GM12878 (cell line): Measurements from ENCODE around the gene BRSK2. TPM values are rescaled to one million over a fixed set of nuclear protein-coding genes. Genes with fewer than 3 reads are reported as not detected.

ENCODE experiments used
- ATAC-seq: fragments of 200-7000 bp; cut with Tn5 transposase; 3 replicates; pipeline ENCODE4 v1.9.1; 2020; ENCODE audit warnings: mild to moderate bottlenecking, moderate library complexity
- BruUV-seq: library from RNA; stranded (reverse); fragments of 400-500 nt; replicated peaks from 2 replicates; lab custom pipeline; 2021; lab: Mats Ljungman, UMichigan
- CTCF ChIA-PET: fragments of 300-600 bp; sonication (Branson Sonifier 250); formaldehyde crosslinking; extraction: SDS; loops from one replicate; lab custom pipeline; 2021; ENCODE audit warnings: inconsistent platforms; lab: Yijun Ruan, JAX
- POLR2A ChIA-PET: fragments of 350-600 bp; formaldehyde crosslinking; extraction: SDS; loops from one replicate; lab custom pipeline; 2021; ENCODE audit warnings: inconsistent platforms; lab: Charles Lee
- RAD21 ChIA-PET: fragments of 300-600 bp; sonication (Branson Sonifier 250); formaldehyde crosslinking; loops from one replicate; lab custom pipeline; 2023; ENCODE audit warnings: antibody characterized with exemption; ENCODE audit not compliant: unreplicated experiment; lab: Charles Lee
- SMC1A ChIA-PET: fragments of 300-600 bp; sonication (Branson Sonifier 250); formaldehyde crosslinking; loops from one replicate; lab custom pipeline; 2023; ENCODE audit not compliant: unreplicated experiment, uncharacterized antibody; lab: Charles Lee
- DNase-seq: peaks from one replicate; pipeline ENCODE4 v3.0.0-alpha.2; 2011; ENCODE audit warnings: low read depth, low spot score
- FAIRE-seq: peaks from 3 replicates; lab custom pipeline; 2011; peaks lifted over from hg19 to GRCh38; lab: Jason Lieb, UNC
- H2AFZ ChIP-seq: 2 replicates; pipeline ENCODE4 v1.6.0; 2011; ENCODE audit warnings: low read depth, low read length, control low read depth; ENCODE audit not compliant: control insufficient read depth
- H3K27ac ChIP-seq: 2 replicates; pipeline ENCODE4 v1.5.1; 2011; ENCODE audit warnings: control low read depth; ENCODE audit not compliant: control insufficient read depth, insufficient read depth
- H3K27me3 ChIP-seq, 2 experiments: replicated peaks in 1 of 2; 2 replicates each; pipeline versions ENCODE4 v1.6.0 to v1.6.1; 2011; ENCODE audit warnings: low read length in 1 of 2; ENCODE audit not compliant: control insufficient read depth in 2 of 2, insufficient read depth in 2 of 2
- H3K36me3 ChIP-seq, 2 experiments: 2 replicates each; pipeline ENCODE4 v1.5.1; 2011; ENCODE audit warnings: low read length in 1 of 2; ENCODE audit not compliant: control insufficient read depth in 2 of 2, insufficient read depth in 2 of 2
- H3K4me1 ChIP-seq: 2 replicates; pipeline ENCODE4 v1.6.1; 2011; ENCODE audit warnings: mild to moderate bottlenecking, low read length, moderate library complexity, mixed read lengths; ENCODE audit not compliant: control insufficient read depth, insufficient read depth
- H3K4me2 ChIP-seq: 2 replicates; pipeline ENCODE4 v1.6.0; 2011; ENCODE audit warnings: control low read depth; ENCODE audit not compliant: control insufficient read depth, insufficient read depth
- H3K4me3 ChIP-seq: fragments of 200-600 bp; sonication (generic); 2 replicates; pipeline ENCODE4 v1.5.1; 2016
- H3K79me2 ChIP-seq: 2 replicates; pipeline ENCODE4 v1.6.0; 2011; ENCODE audit warnings: low read length; ENCODE audit not compliant: control insufficient read depth, insufficient read depth
- H3K9ac ChIP-seq: 2 replicates; pipeline ENCODE4 v1.8.0; 2011; ENCODE audit warnings: low read length, control low read depth, mixed read lengths; ENCODE audit not compliant: control insufficient read depth, insufficient read depth
- H3K9me3 ChIP-seq: replicated peaks from 3 replicates; pipeline ENCODE4 v1.5.1; 2011; ENCODE audit warnings: mild to moderate bottlenecking, low read length; ENCODE audit not compliant: control insufficient read depth, insufficient read depth
- H4K20me1 ChIP-seq: 2 replicates; pipeline ENCODE4 v1.6.0; 2011; ENCODE audit not compliant: control insufficient read depth, insufficient read depth
- CBFB ChIP-seq: IDR thresholded peaks from 2 replicates; pipeline ENCODE4 v1.6.1; 2016; ENCODE audit warnings: antibody characterized with exemption, low read depth
- CHD1 ChIP-seq: IDR thresholded peaks from 2 replicates; pipeline ENCODE4 v1.6.1; 2012; ENCODE audit warnings: low read depth, low read length, improper control_type of control experiment
- CREB1 ChIP-seq: IDR thresholded peaks from 2 replicates; pipeline ENCODE4 v1.6.1; 2012; ENCODE audit warnings: low read depth, mild to moderate bottlenecking, inconsistent platforms
- MEF2A ChIP-seq: IDR thresholded peaks from 2 replicates; pipeline ENCODE4 v1.6.1; 2011; ENCODE audit warnings: low read depth, mild to moderate bottlenecking, low read length, moderate library complexity; ENCODE audit not compliant: insufficient read depth
- NR2C2 ChIP-seq: IDR thresholded peaks from 2 replicates; pipeline ENCODE4 v1.6.1; 2011; ENCODE audit warnings: borderline replicate concordance, low read depth; ENCODE audit not compliant: control insufficient read depth, insufficient read length
- SREBF2 ChIP-seq: IDR thresholded peaks from 2 replicates; pipeline ENCODE4 v1.6.1; 2012; ENCODE audit warnings: mild to moderate bottlenecking, low read length
- SUPT20H ChIP-seq: IDR thresholded peaks from 2 replicates; pipeline ENCODE4 v1.6.1; 2011; ENCODE audit warnings: low read depth, mild to moderate bottlenecking, low read length, moderate library complexity, borderline replicate concordance; ENCODE audit not compliant: control insufficient read depth
- YBX1 ChIP-seq: fragments of 450-650 bp; IDR thresholded peaks from 2 replicates; pipeline ENCODE4 v1.6.1; 2016; ENCODE audit warnings: antibody characterized with exemption
- ZNF217 ChIP-seq: fragments of 450-650 bp; IDR thresholded peaks from 2 replicates; pipeline ENCODE4 v1.6.1; 2017; ENCODE audit warnings: antibody characterized with exemption, mild to moderate bottlenecking
- ZNF24 ChIP-seq: fragments of 450-650 bp; IDR thresholded peaks from 2 replicates; pipeline ENCODE4 v1.6.1; 2017; ENCODE audit warnings: antibody characterized with exemption, mild to moderate bottlenecking
- WGBS: methylation state at CpG from one replicate; pipeline ENCODE4 v1.1.6; 2016; ENCODE audit warnings: low lambda C conversion rate; ENCODE audit not compliant: insufficient replicate concordance, insufficient coverage; ENCODE audit errors: missing lambda C conversion rate; 5-methylcytosine and 5-hydroxymethylcytosine counted together
- in situ Hi-C: fragments of 300-500 bp; cut with MboI; formaldehyde crosslinking; loops from 9 replicates; pipeline ENCODE4 v1.14.3; 2018; ENCODE audit warnings: mixed read lengths
- intact Hi-C: fragments of 100-400 bp; cut with micrococcal nuclease; formaldehyde crosslinking; loops from one replicate; pipeline ENCODE4 v1.14.2; 2022; ENCODE audit not compliant: unreplicated experiment
- polyA plus RNA-seq, 11 experiments: library from polyadenylated mRNA; depleted of rRNA in 4 of 11; unstranded in 6 of 11; stranded (reverse) in 5 of 11; fragments of >200 nt; fragmentation: Nextera tagmentation in 4 of 11; fragmentation: Illumina TruSeq in 1 of 11; extraction: Ambion mirVana in 4 of 11; extraction: Trizol in 1 of 11; gene quantifications; 1 replicate in 1 of 11; 2 replicates in 10 of 11; pipeline versions ENCODE4 v1.2.1 to v1.2.3, GENCODE V29; 2011 to 2016; ENCODE audit warnings: inconsistent platforms in 2 of 11, missing spikeins in 2 of 11, low read depth in 1 of 11
- total RNA-seq, 4 experiments: library from RNA; depleted of rRNA in 3 of 4; stranded (reverse); fragments of >200 nt in 3 of 4; fragmentation: Illumina TruSeq in 1 of 4; extraction: Trizol in 1 of 4; gene quantifications; 2 replicates each; pipeline versions ENCODE4 v1.2.1 to v1.2.3, GENCODE V29; 2013 to 2021

Gene BRSK2
- total and polyA plus RNA-seq, 10 of the 15 experiments (the other 5 are each of a cell fraction or from before 2014, with no cell fraction given) = 0.13 TPM; not detected in 9

GRCh38 chr11:1479006-1479677 is 89.4 kb downstream of the BRSK2 start:
- CTCF ChIA-PET = interaction anchor here (0.5 kb wide), 1 partner anchor 413 kb away, joined by 3 read pairs; the partner anchor contains the start of gene PRR33
- no peak overlapping the region for H3K4me3 ChIP-seq
- FAIRE-seq = no peak
- no peaks in the 10 kb centered on the region for H3K79me2 ChIP-seq
- no peaks in the 10 kb centered on the region for H3K27me3 ChIP-seq
- WGBS = 96% methylated on average over 9 of the region's 9 CpGs
- H3K4me2 ChIP-seq = no peak overlapping the region
- no peak overlapping the region for H2AFZ ChIP-seq
- intact Hi-C loops = no loop called here
- POLR2A ChIA-PET = no interaction called here
- no peak overlapping the region for H3K9ac ChIP-seq
- RAD21 ChIA-PET = no interaction called here
- no TSS peak for BruUV-seq
- H3K36me3 ChIP-seq = peaks cover 0 to 13% of the 10 kb centered on the region in 2 experiments; a peak in 2 of 4 replicates
- SMC1A ChIA-PET = no interaction called here
- H3K9me3 ChIP-seq = no peaks in the 10 kb centered on the region
- TF ChIP-seq SUPT20H (no peak), MEF2A (no peak), ZNF217 (no peak), ZNF24 (no peak), CHD1 (no peak), CBFB (no peak), YBX1 (no peak), CREB1 (no peak), NR2C2 (no peak), SREBF2 (no peak)
- no peak for DNase-seq
- no peak for ATAC-seq
- no peak overlapping the region for H3K27ac ChIP-seq
- in situ Hi-C loops = no loop called here
- no peaks in the 10 kb centered on the region; the same call in 1 of the 2 replicates for H4K20me1 ChIP-seq
- H3K4me1 ChIP-seq = no peaks in the 10 kb centered on the region
